WERI-Rb-1 (cell line): ENCODE results near the gene PALB2.
A peak's percentile ranks its signal among the peaks of the same experiment; 100 is the strongest.

ENCODE experiments used
- DNase-seq: peaks from one replicate; pipeline ENCODE4 v3.0.0-alpha.2; 2020
- H3K27ac ChIP-seq: fragments of 250-450 bp; sonication (Bioruptor Pico); 2 replicates; pipeline ENCODE4 v1.5.1; 2020; ENCODE audit warnings: mild to moderate bottlenecking, moderate library complexity
- H3K27me3 ChIP-seq: fragments of 250-450 bp; sonication (Bioruptor Pico); 2 replicates; pipeline ENCODE4 v1.5.1; 2021; ENCODE audit warnings: mild to moderate bottlenecking, low read depth, moderate library complexity; ENCODE audit not compliant: insufficient read depth, severe bottlenecking
- H3K36me3 ChIP-seq: fragments of 250-450 bp; sonication (Bioruptor Pico); 2 replicates; pipeline ENCODE4 v1.5.1; 2020; ENCODE audit warnings: mild to moderate bottlenecking, moderate library complexity
- H3K4me3 ChIP-seq: 2 replicates; pipeline ENCODE4 v1.5.1; 2011; ENCODE audit warnings: low read depth, mild to moderate bottlenecking, control low read depth, low read length
- H3K9me3 ChIP-seq: fragments of 250-450 bp; sonication (Bioruptor Pico); 2 replicates; pipeline ENCODE4 v1.5.1; 2021; ENCODE audit warnings: mild to moderate bottlenecking, moderate library complexity; ENCODE audit not compliant: severe bottlenecking
- TF ChIP-seq, protein P1 (sequence below): IDR thresholded peaks from 2 replicates; pipeline ENCODE4 v1.5.1; 2011; ENCODE audit warnings: low read depth, mild to moderate bottlenecking, control low read depth, inconsistent platforms, low read length

The PALB2 gene

DNA sequence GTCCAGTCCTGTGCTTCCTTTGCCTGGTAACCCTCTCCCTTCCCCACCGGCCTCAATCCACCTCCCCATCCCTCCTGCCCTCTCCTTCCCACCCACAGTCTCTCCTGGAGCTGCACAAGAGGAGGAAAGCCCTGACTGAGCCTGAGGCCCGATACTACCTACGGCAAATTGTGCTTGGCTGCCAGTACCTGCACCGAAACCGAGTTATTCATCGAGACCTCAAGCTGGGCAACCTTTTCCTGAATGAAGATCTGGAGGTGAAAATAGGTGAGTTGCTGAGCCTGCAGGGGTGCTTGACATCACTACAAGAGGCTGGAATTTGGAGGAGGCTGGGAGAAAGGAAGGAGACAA lies 38.9 kb upstream of the PALB2 start:
- H3K27ac ChIP-seq, result peak overlapping the region; percentile 87
- DNase-seq, result no peak
- H3K9me3 ChIP-seq, result no peaks in the 10 kb centered on the region
- H3K36me3 ChIP-seq, result peaks cover 54% of the 10 kb centered on the region
- H3K27me3 ChIP-seq, result no peaks in the 10 kb centered on the region
- H3K4me3 ChIP-seq, result peak overlapping the region; percentile 97
- TF ChIP-seq, protein P1, sequence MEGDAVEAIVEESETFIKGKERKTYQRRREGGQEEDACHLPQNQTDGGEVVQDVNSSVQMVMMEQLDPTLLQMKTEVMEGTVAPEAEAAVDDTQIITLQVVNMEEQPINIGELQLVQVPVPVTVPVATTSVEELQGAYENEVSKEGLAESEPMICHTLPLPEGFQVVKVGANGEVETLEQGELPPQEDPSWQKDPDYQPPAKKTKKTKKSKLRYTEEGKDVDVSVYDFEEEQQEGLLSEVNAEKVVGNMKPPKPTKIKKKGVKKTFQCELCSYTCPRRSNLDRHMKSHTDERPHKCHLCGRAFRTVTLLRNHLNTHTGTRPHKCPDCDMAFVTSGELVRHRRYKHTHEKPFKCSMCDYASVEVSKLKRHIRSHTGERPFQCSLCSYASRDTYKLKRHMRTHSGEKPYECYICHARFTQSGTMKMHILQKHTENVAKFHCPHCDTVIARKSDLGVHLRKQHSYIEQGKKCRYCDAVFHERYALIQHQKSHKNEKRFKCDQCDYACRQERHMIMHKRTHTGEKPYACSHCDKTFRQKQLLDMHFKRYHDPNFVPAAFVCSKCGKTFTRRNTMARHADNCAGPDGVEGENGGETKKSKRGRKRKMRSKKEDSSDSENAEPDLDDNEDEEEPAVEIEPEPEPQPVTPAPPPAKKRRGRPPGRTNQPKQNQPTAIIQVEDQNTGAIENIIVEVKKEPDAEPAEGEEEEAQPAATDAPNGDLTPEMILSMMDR, result no peak

DNA sequence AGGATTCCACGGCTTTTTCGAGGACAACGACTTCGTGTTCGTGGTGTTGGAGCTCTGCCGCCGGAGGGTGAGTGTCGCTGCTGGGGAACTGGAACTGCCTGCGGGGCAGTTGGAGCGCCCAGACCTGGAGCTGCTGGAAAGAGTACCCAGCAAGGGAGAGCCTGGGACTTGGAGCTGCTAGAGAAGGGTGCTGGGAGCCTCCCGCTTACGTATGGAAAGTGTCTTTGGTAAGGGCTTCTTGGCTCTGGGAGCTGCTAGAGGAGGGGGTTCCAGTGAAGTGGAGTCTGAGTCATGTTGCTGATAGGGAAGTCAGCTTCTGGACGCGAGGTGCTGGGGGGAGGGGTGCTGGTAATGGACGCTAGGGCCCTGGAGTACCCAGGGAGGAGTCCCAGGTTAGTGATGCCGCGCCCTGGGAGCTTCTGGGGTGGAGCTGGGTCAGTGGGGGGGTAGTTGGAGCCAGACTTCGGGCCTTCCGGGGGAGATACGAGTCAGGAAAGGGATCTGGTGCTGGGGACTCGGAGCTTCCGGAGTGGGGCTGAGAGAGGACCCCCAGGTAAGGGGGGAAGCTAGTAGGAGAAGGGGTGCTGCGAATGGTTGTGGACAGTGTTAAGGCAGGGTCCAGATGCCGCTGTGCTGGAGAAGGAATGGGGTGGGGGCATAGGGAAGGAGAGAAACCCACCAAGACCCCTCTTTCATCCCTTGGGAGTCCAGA lies 38.3 kb upstream of the PALB2 start:
- DNase-seq, result peak; percentile 58
- peak overlapping the region; percentile 97 for H3K4me3 ChIP-seq
- no peaks in the 10 kb centered on the region for H3K27me3 ChIP-seq
- H3K27ac ChIP-seq, result peak overlapping the region; percentile 87
- TF ChIP-seq, protein P1, result no peak
- H3K9me3 ChIP-seq, result no peaks in the 10 kb centered on the region
- H3K36me3 ChIP-seq, result peaks cover 51% of the 10 kb centered on the region

DNA sequence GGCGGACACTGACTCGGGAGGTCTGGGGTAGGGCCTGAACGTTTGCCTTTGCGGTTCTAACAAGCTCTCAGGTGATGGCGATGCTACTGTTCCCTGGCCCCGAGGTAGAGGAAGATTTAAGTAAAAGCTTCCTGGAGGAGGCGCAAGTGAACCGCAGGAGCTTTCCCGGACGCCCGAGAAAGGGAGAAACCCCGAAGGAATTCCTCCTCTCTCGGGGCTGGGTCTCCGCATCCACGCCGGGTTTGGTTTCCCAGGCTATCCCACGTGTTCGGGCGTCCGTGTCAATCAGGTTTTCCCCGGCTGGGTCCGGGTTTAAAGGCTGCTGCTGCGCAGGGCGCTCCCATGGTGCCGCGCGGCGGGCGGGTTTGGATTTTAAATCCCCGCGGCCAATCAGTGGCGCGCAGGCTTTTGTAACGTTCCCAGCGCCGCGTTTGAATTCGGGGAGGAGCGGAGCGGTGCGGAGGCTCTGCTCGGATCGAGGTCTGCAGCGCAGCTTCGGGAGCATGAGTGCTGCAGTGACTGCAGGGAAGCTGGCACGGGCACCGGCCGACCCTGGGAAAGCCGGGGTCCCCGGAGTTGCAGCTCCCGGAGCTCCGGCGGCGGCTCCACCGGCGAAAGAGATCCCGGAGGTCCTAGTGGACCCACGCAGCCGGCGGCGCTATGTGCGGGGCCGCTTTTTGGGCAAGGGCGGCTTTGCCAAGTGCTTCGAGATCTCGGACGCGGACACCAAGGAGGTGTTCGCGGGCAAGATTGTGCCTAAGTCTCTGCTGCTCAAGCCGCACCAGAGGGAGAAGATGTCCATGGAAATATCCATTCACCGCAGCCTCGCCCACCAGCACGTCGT lies 37.5 kb upstream of the PALB2 start, which contains the start of gene PLK1:
PLK1 (plus strand) TSS at position 460 of the 844 bp plus-strand sequence; CDS start at position 504, 44 bp downstream.
- Histone ChIP-seq H3K9me3 (no peaks in the 10 kb centered on the region), H3K36me3 (peaks cover 43% of the 10 kb centered on the region), H3K27ac (peak within 1 kb of the TSS; percentile 87), H3K27me3 (no peaks in the 10 kb centered on the region), H3K4me3 (peak within 1 kb of the TSS; percentile 97)
- DNase-seq, result peak; percentile 91
- TF ChIP-seq, protein P1, result peak; percentile 36; the same call in 1 of the 2 replicates

DNA sequence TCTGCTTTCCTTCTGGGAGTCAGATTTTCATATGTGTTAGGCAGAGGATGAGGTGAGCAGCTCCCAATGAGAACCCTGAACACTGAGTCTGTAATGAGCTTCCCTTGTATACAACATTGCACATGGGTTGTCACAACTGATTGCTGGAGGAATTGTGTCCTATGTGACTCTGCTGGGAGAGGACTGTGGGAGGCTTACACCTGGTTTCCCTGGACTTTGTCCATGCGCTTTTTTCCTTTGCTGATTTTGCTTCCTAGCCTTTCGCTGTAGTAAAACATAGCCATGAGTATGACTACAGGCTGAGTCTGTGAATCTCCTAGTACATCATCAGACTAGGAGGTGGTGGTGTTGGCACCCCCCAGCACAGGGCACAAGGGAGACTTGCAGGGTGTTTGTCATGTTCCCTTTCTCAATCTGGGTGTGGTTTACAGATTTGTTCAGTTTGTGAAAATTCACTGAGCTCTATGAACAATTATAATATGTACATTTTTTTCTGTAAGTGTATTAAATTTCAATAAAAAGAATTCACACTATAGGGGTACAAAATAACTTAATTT lies 35.9 kb upstream of the PALB2 start:
- H3K36me3 ChIP-seq, result peaks cover 39% of the 10 kb centered on the region
- TF ChIP-seq, protein P1, result no peak
- no peak for DNase-seq
- H3K27me3 ChIP-seq, result no peaks in the 10 kb centered on the region
- H3K27ac ChIP-seq, result peak overlapping the region; percentile 87
- no peak overlapping the region for H3K4me3 ChIP-seq
- H3K9me3 ChIP-seq, result no peaks in the 10 kb centered on the region

DNA sequence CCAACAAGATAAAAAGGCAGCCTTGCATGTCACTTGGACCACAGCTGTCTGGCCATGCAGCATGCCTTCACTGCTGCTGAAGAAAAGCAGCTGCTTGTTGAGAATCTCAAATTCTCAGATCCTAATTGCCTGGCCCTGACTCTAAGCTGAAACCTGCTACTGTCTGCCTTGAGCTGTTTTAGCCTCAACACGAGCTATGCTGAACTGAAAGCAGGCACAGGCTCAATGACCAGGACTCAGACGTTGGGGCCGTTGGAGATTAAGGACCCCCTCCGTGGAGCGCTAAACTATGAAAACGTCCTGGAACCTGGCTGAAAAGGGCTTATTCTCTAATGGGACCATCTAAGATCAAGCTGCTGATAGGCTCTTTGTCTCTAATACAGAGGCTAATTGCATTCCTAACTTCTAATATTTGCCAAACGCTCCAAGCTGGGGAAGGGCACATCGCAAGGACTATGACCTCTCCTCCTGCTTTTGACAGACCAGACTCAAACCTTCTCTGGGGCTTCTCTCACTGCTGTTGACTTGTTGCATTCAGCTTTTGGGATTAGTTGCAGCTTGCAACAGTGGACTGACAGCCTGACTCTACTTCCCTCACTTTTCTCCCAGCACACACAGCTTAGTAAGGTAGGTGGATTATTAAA lies 33.0 kb upstream of the PALB2 start:
- H3K27me3 ChIP-seq, result no peaks in the 10 kb centered on the region
- peak overlapping the region; percentile 87 for H3K27ac ChIP-seq
- H3K4me3 ChIP-seq, result peak overlapping the region; percentile 28
- H3K9me3 ChIP-seq, result no peaks in the 10 kb centered on the region
- peaks cover 41% of the 10 kb centered on the region for H3K36me3 ChIP-seq
- TF ChIP-seq, protein P1, result no peak
- peak; percentile 72 for DNase-seq
